K562 (cell line): Measurements from ENCODE around the gene KCNK4. TPM values are rescaled to one million over a fixed set of nuclear protein-coding genes. Genes with fewer than 3 reads are reported as not detected.

Source experiments
- ATAC-seq: fragments of 200-7000 bp; cut with Tn5 transposase; 3 replicates; pipeline ENCODE4 v1.9.1; 2020; ENCODE audit warnings: moderate library complexity
- BruUV-seq: library from RNA; stranded (reverse); fragments of 400-500 nt; replicated peaks from 2 replicates; lab custom pipeline; 2021; lab: Mats Ljungman, UMichigan
- CTCF ChIA-PET: fragments of 300-600 bp; formaldehyde crosslinking; extraction: SDS; loops from one replicate; lab custom pipeline; 2021; ENCODE audit warnings: low intra/inter-chr PET ratio; lab: Yijun Ruan, JAX
- POLR2A ChIA-PET: fragments of 300-600, 350-650 bp; sonication (Branson Sonifier 250); formaldehyde crosslinking; extraction: SDS; loops from one replicate; lab custom pipeline; 2021; ENCODE audit warnings: antibody characterized with exemption, inconsistent platforms; lab: Yijun Ruan, JAX
- DNase-seq, 4 experiments: peaks; one replicate each; pipeline versions ENCODE4 v3.0.0 to v3.0.0-alpha.2; 2011 to 2018; ENCODE audit warnings: low spot score in 3 of 4, mixed read lengths in 3 of 4; ENCODE audit errors: extremely low read depth in 1 of 4
- FAIRE-seq: peaks from 2 replicates; lab custom pipeline; 2011; peaks lifted over from hg19 to GRCh38; lab: Jason Lieb, UNC
- H2AFZ ChIP-seq: 2 replicates; pipeline ENCODE4 v1.6.0; 2011; ENCODE audit warnings: low read depth, low read length, control low read depth, inconsistent platforms
- H3K27ac ChIP-seq: fragments of 200-600 bp; 3 replicates; pipeline ENCODE4 v1.8.0; 2011; ENCODE audit warnings: low read depth, mild to moderate bottlenecking, control low read depth, inconsistent platforms, low read length, moderate library complexity, mixed read lengths; ENCODE audit errors: extremely low read depth
- H3K27me3 ChIP-seq, 2 experiments: fragments of 300-600 bp in 1 of 2; 2 replicates in 1 of 2; 3 replicates in 1 of 2; pipeline versions ENCODE4 v1.6.0 to v1.8.0; 2011; ENCODE audit warnings: inconsistent platforms in 2 of 2, low read length in 2 of 2, mild to moderate bottlenecking in 1 of 2, mixed read lengths in 1 of 2, moderate library complexity in 1 of 2; ENCODE audit not compliant: control insufficient read depth in 2 of 2, insufficient read depth in 2 of 2
- H3K36me3 ChIP-seq: fragments of 300-600 bp; 3 replicates; pipeline ENCODE4 v1.8.0; 2011; ENCODE audit warnings: mild to moderate bottlenecking, low read length, inconsistent platforms; ENCODE audit not compliant: control insufficient read depth, insufficient read depth
- H3K4me1 ChIP-seq, 2 experiments: fragments of 200-600 bp in 1 of 2; replicated peaks in 1 of 2; 2 replicates in 1 of 2; 3 replicates in 1 of 2; pipeline versions ENCODE4 v1.5.1 to v1.8.0; 2011; ENCODE audit warnings: inconsistent platforms in 2 of 2, low read length in 2 of 2, mild to moderate bottlenecking in 1 of 2, mixed read lengths in 1 of 2, moderate library complexity in 1 of 2; ENCODE audit not compliant: control insufficient read depth in 2 of 2, insufficient read depth in 2 of 2
- H3K4me2 ChIP-seq: 2 replicates; pipeline ENCODE4 v1.6.1; 2011; ENCODE audit warnings: low read length, control low read depth, inconsistent platforms, mixed read lengths; ENCODE audit not compliant: insufficient read depth
- H3K4me3 ChIP-seq: fragments of 200-600 bp; sonication (generic), shearing (Covaris generic); 2 replicates; pipeline ENCODE4 v1.5.1; 2016; ENCODE audit warnings: control low read depth, inconsistent platforms
- H3K79me2 ChIP-seq: fragments of 200-600 bp; 3 replicates; pipeline ENCODE4 v1.8.0; 2011; ENCODE audit warnings: low read length, inconsistent platforms; ENCODE audit not compliant: control insufficient read depth, insufficient read depth
- H3K9ac ChIP-seq, 2 experiments: 2 replicates each; pipeline versions ENCODE4 v1.6.0 to v1.6.1; 2011; ENCODE audit warnings: low read depth in 2 of 2, low read length in 2 of 2, control low read depth in 1 of 2, inconsistent platforms in 1 of 2, mild to moderate bottlenecking in 1 of 2, mixed read lengths in 1 of 2; ENCODE audit not compliant: insufficient read depth in 1 of 2
- H3K9me1 ChIP-seq: one replicate; pipeline ENCODE4 v1.6.0; 2011; ENCODE audit warnings: inconsistent platforms, mild to moderate bottlenecking, low read length, moderate library complexity; ENCODE audit not compliant: control insufficient read depth, insufficient read depth
- H3K9me3 ChIP-seq: replicated peaks from 2 replicates; pipeline ENCODE4 v1.5.1; 2011; ENCODE audit warnings: low read depth, low read length, inconsistent platforms; ENCODE audit not compliant: control insufficient read depth, insufficient read depth
- H4K20me1 ChIP-seq: replicated peaks from 2 replicates; pipeline ENCODE4 v1.6.1; 2011; ENCODE audit warnings: low read length, inconsistent platforms, mixed read lengths; ENCODE audit not compliant: control insufficient read depth, insufficient read depth
- CCNT2 ChIP-seq: IDR thresholded peaks from 2 replicates; pipeline ENCODE4 v1.6.1; 2011; ENCODE audit warnings: borderline replicate concordance, low read depth, mild to moderate bottlenecking, moderate library complexity, mixed read lengths, low read length; ENCODE audit not compliant: insufficient read length; ENCODE audit errors: extremely low read depth
- EGR1 ChIP-seq: fragments of 450-650 bp; conservative IDR thresholded peaks from 2 replicates; pipeline ENCODE4 v1.6.1; 2017; ENCODE audit warnings: mild to moderate bottlenecking
- IRF2 ChIP-seq: sonication (generic); formaldehyde crosslinking; IDR thresholded peaks from 2 replicates; pipeline ENCODE4 v1.8.1; 2022; ENCODE audit warnings: mild to moderate bottlenecking, missing genetic modification reagents
- NR2C1 ChIP-seq, 2 experiments: fragments of 450-650 bp; IDR thresholded peaks; 2 replicates each; pipeline ENCODE4 v1.6.1; 2017; ENCODE audit warnings: mild to moderate bottlenecking in 2 of 2, antibody characterized with exemption in 1 of 2, inconsistent platforms in 1 of 2, missing compliant biosample characterization in 1 of 2, missing genetic modification characterization in 1 of 2
- PKNOX1 ChIP-seq: fragments of 450-650 bp; IDR thresholded peaks from 2 replicates; pipeline ENCODE4 v1.6.1; 2016
- ZNF347 ChIP-seq: fragments of 450-650 bp; formaldehyde crosslinking; IDR thresholded peaks from 2 replicates; pipeline ENCODE4 v1.4.0; 2020; ENCODE audit warnings: low read depth, mild to moderate bottlenecking, moderate library complexity
- WGBS: fragments of 100-300 bp; shearing (Covaris generic); methylation state at CpG from one replicate; pipeline ENCODE4 v1.1.6; 2016; ENCODE audit warnings: low coverage, mixed read lengths; ENCODE audit not compliant: insufficient coverage; ENCODE audit errors: missing lambda C conversion rate; 5-methylcytosine and 5-hydroxymethylcytosine counted together
- in situ Hi-C: fragments of 300-500 bp; cut with MboI; formaldehyde crosslinking; loops from 4 replicates; pipeline ENCODE4 v1.15.0; 2018; ENCODE audit warnings: inconsistent platforms, mixed read lengths
- intact Hi-C: fragments of 100-400 bp; cut with micrococcal nuclease; formaldehyde crosslinking; loops from 2 replicates; pipeline ENCODE4 v1.14.2; 2022
- polyA plus RNA-seq, 8 experiments: library from polyadenylated mRNA; depleted of rRNA in 4 of 8; stranded (reverse) in 5 of 8; unstranded in 3 of 8; fragments of >200 nt; fragmentation: Nextera tagmentation in 2 of 8; fragmentation: Illumina TruSeq in 1 of 8; extraction: Ambion mirVana in 2 of 8; extraction: Trizol in 1 of 8; gene quantifications; 2 replicates each; pipeline versions ENCODE4 v1.2.1 to v1.2.3, GENCODE V29; 2011 to 2014; ENCODE audit warnings: inconsistent platforms in 1 of 8, missing spikeins in 1 of 8
- total RNA-seq, 7 experiments: library from RNA; depleted of rRNA in 6 of 7; stranded (reverse); fragments of >200 nt in 6 of 7; fragmentation: Illumina TruSeq in 2 of 7; extraction: Trizol in 2 of 7; gene quantifications; 2 replicates each; pipeline versions ENCODE4 v1.2.1 to v1.2.3, GENCODE V29; 2011 to 2021; ENCODE audit warnings: low replicate concordance in 1 of 7
- TF ChIP-seq, protein P1 (sequence below): sonication (generic); formaldehyde crosslinking; IDR thresholded peaks from 2 replicates; pipeline ENCODE4 v1.8.0; 2023; ENCODE audit warnings: missing genetic modification reagents, mild to moderate bottlenecking, borderline replicate concordance

The KCNK4 gene
- total and polyA plus RNA-seq, 9 of the 15 experiments (the other 6 are each of a cell fraction or from before 2014, with no cell fraction given) = not detected

DNA sequence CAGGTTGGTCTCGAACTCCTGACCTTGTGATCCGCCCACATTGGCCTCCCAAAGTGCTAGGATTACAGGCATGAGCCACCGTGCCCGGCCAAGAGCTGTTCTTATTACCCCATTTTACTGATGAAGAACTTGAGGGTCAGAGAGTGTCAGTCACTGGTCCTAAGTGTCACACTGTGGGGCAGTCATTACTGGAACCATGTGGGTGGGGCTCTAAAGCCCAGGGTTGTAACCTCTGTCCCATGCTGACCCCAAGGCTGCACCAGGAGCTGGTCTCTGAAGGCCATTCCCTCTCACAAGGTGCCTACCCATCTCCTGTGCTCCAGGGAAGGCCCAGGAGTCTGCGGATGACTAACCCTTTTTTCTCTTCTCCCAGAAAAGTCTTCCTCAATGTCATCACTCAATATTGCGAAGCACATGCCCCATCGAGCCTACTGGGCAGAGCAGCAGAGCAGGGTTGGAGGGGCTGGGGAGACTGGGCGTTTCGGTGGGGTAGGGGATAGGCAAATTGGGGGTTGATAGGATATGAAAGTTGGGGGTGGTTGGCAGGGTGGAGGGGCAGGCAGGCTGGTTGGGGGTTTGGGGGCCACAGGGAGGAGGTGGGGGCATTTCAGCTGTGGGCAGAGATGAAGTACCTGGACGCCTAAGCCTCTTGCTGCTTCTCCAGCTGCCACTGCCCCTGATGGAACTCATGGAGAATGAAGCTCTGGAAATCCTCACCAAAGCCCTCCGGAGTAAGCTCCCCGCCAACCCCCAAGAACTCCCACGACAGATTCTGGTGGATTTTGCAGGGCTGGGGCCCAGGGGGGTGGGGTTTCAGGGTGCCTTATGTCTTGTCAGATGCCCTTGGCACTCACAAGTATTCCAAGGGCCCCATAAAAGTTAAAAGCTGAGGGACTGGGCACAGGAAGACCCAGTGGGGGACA is 12.3 kb downstream of the KCNK4 start:
- in situ Hi-C loops (no loop called here), intact Hi-C loops (loop anchor here (1.0 to 10.0 kb wide), 6 partner anchors 33 to 469 kb away; partner anchors contain the start of genes FKBP2, MARK2, PPP1R14B and STIP1)
- peaks cover 20% of the 10 kb centered on the region; the same call in 2 of the 3 replicates for H3K36me3 ChIP-seq
- H3K4me1 ChIP-seq = peaks cover 32 to 59% of the 10 kb centered on the region in 2 experiments
- 97% methylated on average over 7 of the region's 13 CpGs for WGBS
- POLR2A ChIA-PET = interaction anchor here (0.6 to 5.8 kb wide), 12 partner anchors 14 to 145 kb away, joined by 3 to 68 read pairs (median 4); partner anchors contain the start of genes FERMT3 and PRDX5
- peaks cover 5% of the 10 kb centered on the region for H3K9me1 ChIP-seq
- peaks cover 1 to 2% of the 10 kb centered on the region in 2 experiments; a peak in 4 of 5 replicates for H3K27me3 ChIP-seq
- peaks cover 30% of the 10 kb centered on the region for H3K79me2 ChIP-seq
- peak overlapping the region; percentile 94 to 100 for H3K9ac ChIP-seq
- H3K4me2 ChIP-seq = peak overlapping the region; percentile 93
- FAIRE-seq (peak; percentile 23), DNase-seq (no peak), ATAC-seq (no peak)
- H4K20me1 ChIP-seq = no peaks in the 10 kb centered on the region; the same call in 1 of the 2 replicates
- no peak overlapping the region for H3K4me3 ChIP-seq
- H3K27ac ChIP-seq = peak overlapping the region; percentile 100; the same call in 2 of the 3 replicates
- no peaks in the 10 kb centered on the region for H3K9me3 ChIP-seq
- no TSS peak for BruUV-seq
- H2AFZ ChIP-seq = 0 out of 2 replicates have a peak overlapping the region, but pooled peaks have one; percentile 24
- peak; percentile 9; the same call in 1 of the 2 replicates for TF ChIP-seq PKNOX1
- no peak for TF ChIP-seq IRF2 (CRISPR knock-in tag)
- no peak for TF ChIP-seq ZNF347 (CRISPR knock-in tag)
- TF ChIP-seq CCNT2 = no peak
- TF ChIP-seq, protein P1, sequence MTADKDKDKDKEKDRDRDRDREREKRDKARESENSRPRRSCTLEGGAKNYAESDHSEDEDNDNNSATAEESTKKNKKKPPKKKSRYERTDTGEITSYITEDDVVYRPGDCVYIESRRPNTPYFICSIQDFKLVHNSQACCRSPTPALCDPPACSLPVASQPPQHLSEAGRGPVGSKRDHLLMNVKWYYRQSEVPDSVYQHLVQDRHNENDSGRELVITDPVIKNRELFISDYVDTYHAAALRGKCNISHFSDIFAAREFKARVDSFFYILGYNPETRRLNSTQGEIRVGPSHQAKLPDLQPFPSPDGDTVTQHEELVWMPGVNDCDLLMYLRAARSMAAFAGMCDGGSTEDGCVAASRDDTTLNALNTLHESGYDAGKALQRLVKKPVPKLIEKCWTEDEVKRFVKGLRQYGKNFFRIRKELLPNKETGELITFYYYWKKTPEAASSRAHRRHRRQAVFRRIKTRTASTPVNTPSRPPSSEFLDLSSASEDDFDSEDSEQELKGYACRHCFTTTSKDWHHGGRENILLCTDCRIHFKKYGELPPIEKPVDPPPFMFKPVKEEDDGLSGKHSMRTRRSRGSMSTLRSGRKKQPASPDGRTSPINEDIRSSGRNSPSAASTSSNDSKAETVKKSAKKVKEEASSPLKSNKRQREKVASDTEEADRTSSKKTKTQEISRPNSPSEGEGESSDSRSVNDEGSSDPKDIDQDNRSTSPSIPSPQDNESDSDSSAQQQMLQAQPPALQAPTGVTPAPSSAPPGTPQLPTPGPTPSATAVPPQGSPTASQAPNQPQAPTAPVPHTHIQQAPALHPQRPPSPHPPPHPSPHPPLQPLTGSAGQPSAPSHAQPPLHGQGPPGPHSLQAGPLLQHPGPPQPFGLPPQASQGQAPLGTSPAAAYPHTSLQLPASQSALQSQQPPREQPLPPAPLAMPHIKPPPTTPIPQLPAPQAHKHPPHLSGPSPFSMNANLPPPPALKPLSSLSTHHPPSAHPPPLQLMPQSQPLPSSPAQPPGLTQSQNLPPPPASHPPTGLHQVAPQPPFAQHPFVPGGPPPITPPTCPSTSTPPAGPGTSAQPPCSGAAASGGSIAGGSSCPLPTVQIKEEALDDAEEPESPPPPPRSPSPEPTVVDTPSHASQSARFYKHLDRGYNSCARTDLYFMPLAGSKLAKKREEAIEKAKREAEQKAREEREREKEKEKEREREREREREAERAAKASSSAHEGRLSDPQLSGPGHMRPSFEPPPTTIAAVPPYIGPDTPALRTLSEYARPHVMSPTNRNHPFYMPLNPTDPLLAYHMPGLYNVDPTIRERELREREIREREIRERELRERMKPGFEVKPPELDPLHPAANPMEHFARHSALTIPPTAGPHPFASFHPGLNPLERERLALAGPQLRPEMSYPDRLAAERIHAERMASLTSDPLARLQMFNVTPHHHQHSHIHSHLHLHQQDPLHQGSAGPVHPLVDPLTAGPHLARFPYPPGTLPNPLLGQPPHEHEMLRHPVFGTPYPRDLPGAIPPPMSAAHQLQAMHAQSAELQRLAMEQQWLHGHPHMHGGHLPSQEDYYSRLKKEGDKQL (CRISPR knock-in tag) = 0 out of 2 replicates have a peak, but pooled peaks have one; percentile 68
- TF ChIP-seq NR2C1 (IDR thresholded peaks at IDR 0.05) = peak; percentile 20; the same call in 1 of the 2 replicates
- no peak for TF ChIP-seq NR2C1 (tag; IDR thresholded peaks at IDR 0.05)
- TF ChIP-seq EGR1 = peak; percentile 26; the same call in 1 of the 2 replicates
- CTCF ChIA-PET = interaction anchor here (1.4 kb wide), 1 partner anchor 99 kb away, joined by 10 read pairs; no protein-coding TSS in a partner anchor
